IMR-90 (cell line): ENCODE data around the gene MRPL4. TPM values are rescaled to one million over a fixed set of nuclear protein-coding genes. Genes with fewer than 3 reads are reported as not detected.

Experiments
- ATAC-seq: fragments of 200-7000 bp; cut with Tn5 transposase; 2 replicates; pipeline ENCODE4 v1.9.1; 2020; ENCODE audit warnings: low read depth, mild to moderate bottlenecking, moderate library complexity
- BruUV-seq: library from RNA; stranded (reverse); fragments of 400-500 nt; replicated peaks from 2 replicates; lab custom pipeline; 2021; lab: Mats Ljungman, UMichigan
- CTCF ChIA-PET: fragments of 300-600 bp; formaldehyde crosslinking; extraction: SDS; loops from one replicate; lab custom pipeline; 2021; ENCODE audit warnings: antibody characterized with exemption; lab: Yijun Ruan, JAX
- POLR2A ChIA-PET: fragments of 300-600 bp; sonication (Branson Sonifier 250); formaldehyde crosslinking; loops from one replicate; lab custom pipeline; 2022; ENCODE audit warnings: antibody characterized with exemption; ENCODE audit not compliant: unreplicated experiment; lab: Charles Lee
- DNase-seq: peaks from one replicate; pipeline ENCODE4 v3.0.0; 2013
- H2AFZ ChIP-seq: replicated peaks from 2 replicates; pipeline ENCODE3; 2013; ENCODE audit warnings: low read length, mild to moderate bottlenecking; ENCODE audit not compliant: poor library complexity
- H2AK5ac ChIP-seq: 2 replicates; pipeline ENCODE4 v1.6.1; 2013; ENCODE audit warnings: low read depth, low read length, inconsistent platforms
- H2AK9ac ChIP-seq: replicated peaks from 2 replicates; pipeline ENCODE3; 2013; ENCODE audit warnings: mild to moderate bottlenecking, low read depth, low read length, moderate library complexity; ENCODE audit not compliant: poor library complexity
- H2BK120ac ChIP-seq: 2 replicates; pipeline ENCODE4 v1.6.1; 2013; ENCODE audit warnings: low read depth, low read length, inconsistent platforms
- H2BK15ac ChIP-seq: 3 replicates; pipeline ENCODE4 v1.6.1; 2013; ENCODE audit warnings: low read depth, low read length, inconsistent platforms
- H2BK20ac ChIP-seq: 2 replicates; pipeline ENCODE4 v1.6.1; 2013; ENCODE audit warnings: low read depth, mild to moderate bottlenecking, inconsistent platforms, low read length, moderate library complexity
- H2BK5ac ChIP-seq: 2 replicates; pipeline ENCODE4 v1.6.1; 2013; ENCODE audit warnings: mild to moderate bottlenecking, low read depth, low read length, inconsistent platforms; ENCODE audit not compliant: poor library complexity, severe bottlenecking
- H3K14ac ChIP-seq: replicated peaks from 2 replicates; pipeline ENCODE4 v1.6.1; 2013; ENCODE audit warnings: low read depth, low read length, inconsistent platforms
- H3K18ac ChIP-seq: 2 replicates; pipeline ENCODE4 v1.6.1; 2013; ENCODE audit warnings: low read depth, low read length, control low read depth
- H3K23ac ChIP-seq: 2 replicates; pipeline ENCODE4 v1.6.1; 2013; ENCODE audit warnings: low read depth, low read length, inconsistent platforms
- H3K27ac ChIP-seq: 2 replicates; pipeline ENCODE4 v1.5.1; 2013; ENCODE audit warnings: mild to moderate bottlenecking, control low read depth, low read length; ENCODE audit not compliant: insufficient read depth
- H3K27me3 ChIP-seq: 2 replicates; pipeline ENCODE4 v1.6.1; 2013; ENCODE audit warnings: low read length; ENCODE audit not compliant: control insufficient read depth, insufficient read depth
- H3K36me3 ChIP-seq: 2 replicates; pipeline ENCODE4 v1.6.1; 2013; ENCODE audit warnings: low read length, mixed read lengths; ENCODE audit not compliant: control insufficient read depth, insufficient read depth
- H3K4ac ChIP-seq: 2 replicates; pipeline ENCODE4 v1.6.1; 2013; ENCODE audit warnings: low read depth, low read length, inconsistent platforms
- H3K4me1 ChIP-seq: 2 replicates; pipeline ENCODE4 v1.6.1; 2013; ENCODE audit warnings: low read length, mixed read lengths; ENCODE audit not compliant: control insufficient read depth, insufficient read depth
- H3K4me2 ChIP-seq: 2 replicates; pipeline ENCODE4 v1.6.1; 2013; ENCODE audit warnings: low read depth, mild to moderate bottlenecking, control low read depth, low read length, moderate library complexity
- H3K4me3 ChIP-seq: 2 replicates; pipeline ENCODE4 v1.5.1; 2013; ENCODE audit warnings: low read depth, mild to moderate bottlenecking, control low read depth, low read length, moderate library complexity; ENCODE audit not compliant: insufficient read depth
- H3K56ac ChIP-seq: 2 replicates; pipeline ENCODE4 v1.6.1; 2013; ENCODE audit warnings: low read length, inconsistent platforms; ENCODE audit not compliant: insufficient read depth; ENCODE audit errors: extremely low read depth
- H3K79me1 ChIP-seq, 2 experiments: 2 replicates each; pipeline ENCODE4 v1.6.1; 2013; ENCODE audit warnings: low read length in 2 of 2, inconsistent platforms in 1 of 2, low read depth in 1 of 2
- H3K9ac ChIP-seq: 2 replicates; pipeline ENCODE4 v1.6.1; 2013; ENCODE audit warnings: low read depth, low read length, control low read depth
- H3K9me1 ChIP-seq: 2 replicates; pipeline ENCODE4 v1.6.1; 2013; ENCODE audit warnings: low read length, inconsistent platforms; ENCODE audit not compliant: insufficient read depth
- H3K9me3 ChIP-seq: 2 replicates; pipeline ENCODE4 v1.6.1; 2013; ENCODE audit warnings: low read length; ENCODE audit not compliant: control insufficient read depth, insufficient read depth
- H4K20me1 ChIP-seq: 2 replicates; pipeline ENCODE4 v1.6.1; 2013; ENCODE audit warnings: low read length, inconsistent platforms; ENCODE audit not compliant: insufficient read depth
- H4K5ac ChIP-seq: 2 replicates; pipeline ENCODE4 v1.6.1; 2013; ENCODE audit warnings: mild to moderate bottlenecking, low read depth, low read length, control low read depth
- H4K8ac ChIP-seq, 2 experiments: 2 replicates each; pipeline ENCODE4 v1.6.1; 2013; ENCODE audit warnings: low read depth in 2 of 2, low read length in 2 of 2, control low read depth in 1 of 2, inconsistent platforms in 1 of 2
- H4K91ac ChIP-seq: 2 replicates; pipeline ENCODE4 v1.6.1; 2013; ENCODE audit warnings: low read depth, low read length, inconsistent platforms; ENCODE audit not compliant: insufficient read depth
- FOS ChIP-seq: fragments of 150-350 bp; IDR thresholded peaks from 2 replicates; pipeline ENCODE4 v1.6.1; 2016; ENCODE audit warnings: low read depth, low read length
- MXI1 ChIP-seq: IDR thresholded peaks from 2 replicates; pipeline ENCODE4 v1.6.1; 2012; ENCODE audit warnings: low read depth, mild to moderate bottlenecking, low read length, moderate library complexity, borderline replicate concordance
- NFE2L2 ChIP-seq: fragments of 150-350 bp; IDR thresholded peaks from 2 replicates; pipeline ENCODE4 v1.6.1; 2016; ENCODE audit warnings: low read depth, mild to moderate bottlenecking, low read length
- RAD21 ChIP-seq: IDR thresholded peaks from 2 replicates; pipeline ENCODE4 v1.6.1; 2012; ENCODE audit warnings: low read length, improper control_type of control experiment
- WGBS, 2 experiments: methylation state at CpG; one replicate each; pipeline versions ENCODE4 v1.1.5 to v1.1.7; 2013; ENCODE audit warnings: missing lambda C conversion rate in 2 of 2; ENCODE audit not compliant: insufficient read length in 1 of 2; ENCODE audit errors: extremely low coverage in 2 of 2; 5-methylcytosine and 5-hydroxymethylcytosine counted together
- dilution Hi-C: fragments of 300-500 bp; cut with HindIII; formaldehyde crosslinking; loops from one replicate; pipeline ENCODE4 v1.14.3; 2018; ENCODE audit warnings: low sequenced_read_pairs; ENCODE audit not compliant: unreplicated experiment
- in situ Hi-C: fragments of 300-500 bp; cut with MboI; formaldehyde crosslinking; loops from 3 replicates; pipeline ENCODE4 v1.14.3; 2019; ENCODE audit warnings: low sequenced_read_pairs, inconsistent platforms, mixed read lengths
- intact Hi-C: fragments of 100-400 bp; cut with micrococcal nuclease; formaldehyde crosslinking; loops from 2 replicates; pipeline ENCODE4 v1.10.0; 2022
- polyA plus RNA-seq, 3 experiments: library from polyadenylated mRNA; depleted of rRNA; stranded (reverse); fragments of >200 nt; gene quantifications; 2 replicates each; pipeline ENCODE4 v1.2.3, GENCODE V29; 2012; ENCODE audit warnings: low replicate concordance in 1 of 3
- total RNA-seq: library from RNA; depleted of rRNA; stranded (reverse); fragments of >200 nt; gene quantifications from 2 replicates; pipeline ENCODE4 v1.2.3, GENCODE V29; 2012
- TF ChIP-seq, protein P1 (sequence below): fragments of 150-350 bp; IDR thresholded peaks from 2 replicates; pipeline ENCODE4 v1.6.1; 2016; ENCODE audit warnings: low read depth, mild to moderate bottlenecking, low read length, moderate library complexity, borderline replicate concordance
- TF ChIP-seq, protein P2 (sequence below): fragments of 150-350 bp; IDR thresholded peaks from 2 replicates; pipeline ENCODE4 v1.6.1; 2017; ENCODE audit warnings: mild to moderate bottlenecking, antibody characterized with exemption, low read length, low read depth

MRPL4 gene
- total and polyA plus RNA-seq, 2 of the 4 experiments (the other 2 are of a cell fraction): 32.8 to 108 TPM

DNA sequence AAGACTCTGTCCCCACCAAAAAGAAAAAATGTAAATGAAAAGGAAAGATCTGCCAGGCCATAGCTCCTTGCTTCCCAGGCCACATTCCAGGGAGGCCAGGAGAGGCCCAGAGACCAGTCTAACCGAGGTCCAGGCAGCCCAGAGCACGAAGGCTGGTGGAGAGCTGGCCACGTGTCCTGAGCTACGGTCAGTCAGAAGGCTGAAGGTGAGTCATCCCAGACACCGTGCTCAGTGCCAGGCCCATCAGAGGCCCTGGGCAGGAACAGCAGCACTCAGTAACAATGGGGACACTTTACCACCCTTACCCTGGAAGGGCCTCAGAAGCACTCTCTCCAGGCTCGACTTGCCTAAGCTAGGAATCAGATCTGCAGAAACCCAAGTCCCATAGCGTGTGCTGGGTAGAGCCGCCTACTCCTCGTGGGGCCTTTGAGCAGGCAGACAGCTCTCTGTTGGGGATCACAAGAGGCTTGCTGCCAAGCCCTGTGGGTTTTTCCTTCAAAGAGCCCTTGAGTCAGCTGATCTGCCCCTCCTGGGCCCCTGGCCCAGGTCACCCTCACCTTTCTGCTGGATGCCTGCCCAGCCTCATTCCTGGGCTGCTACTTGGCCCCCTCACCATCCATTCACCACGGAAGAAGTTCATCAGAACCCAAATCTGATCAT, 45.7 kb upstream of the MRPL4 start:
- Histone ChIP-seq H3K9ac (no peak overlapping the region), H3K4me3 (no peak overlapping the region), H2BK5ac (peak overlapping the region; percentile 59), H3K27me3 (no peaks in the 10 kb centered on the region), H3K9me1 (no peaks in the 10 kb centered on the region), H2AFZ (peak overlapping the region; percentile 78), H2BK20ac (no peak overlapping the region), H2BK15ac (no peak overlapping the region; the same call in 2 of the 3 replicates), H3K9me3 (peaks cover 4% of the 10 kb centered on the region; the same call in 1 of the 2 replicates), H3K4me2 (no peak overlapping the region), H4K20me1 (no peaks in the 10 kb centered on the region), H4K5ac (peak overlapping the region; percentile 31), H3K18ac (peak overlapping the region; percentile 2; the same call in 1 of the 2 replicates), H3K23ac (no peak overlapping the region), H3K4ac (peak overlapping the region; percentile 1; the same call in 1 of the 2 replicates), H2AK5ac (no peak overlapping the region; the same call in 1 of the 2 replicates), H4K91ac (no peak overlapping the region), H2BK120ac (peak overlapping the region; percentile 78), H3K4me1 (peaks cover 7% of the 10 kb centered on the region), H3K27ac (0 out of 2 replicates have a peak overlapping the region, but pooled peaks have one; percentile 5), H2AK9ac (peak overlapping the region; percentile 86), H3K14ac (no peak overlapping the region), H3K56ac (no peak overlapping the region), H4K8ac (peak overlapping the region in 1 of 2 experiments; percentile 12; a peak in 1 of 4 replicates), H3K36me3 (no peaks in the 10 kb centered on the region), H3K79me1 (no peaks in the 10 kb centered on the region)
- intact Hi-C loops: no loop called here
- in situ Hi-C loops: no loop called here
- TF ChIP-seq, protein P1, sequence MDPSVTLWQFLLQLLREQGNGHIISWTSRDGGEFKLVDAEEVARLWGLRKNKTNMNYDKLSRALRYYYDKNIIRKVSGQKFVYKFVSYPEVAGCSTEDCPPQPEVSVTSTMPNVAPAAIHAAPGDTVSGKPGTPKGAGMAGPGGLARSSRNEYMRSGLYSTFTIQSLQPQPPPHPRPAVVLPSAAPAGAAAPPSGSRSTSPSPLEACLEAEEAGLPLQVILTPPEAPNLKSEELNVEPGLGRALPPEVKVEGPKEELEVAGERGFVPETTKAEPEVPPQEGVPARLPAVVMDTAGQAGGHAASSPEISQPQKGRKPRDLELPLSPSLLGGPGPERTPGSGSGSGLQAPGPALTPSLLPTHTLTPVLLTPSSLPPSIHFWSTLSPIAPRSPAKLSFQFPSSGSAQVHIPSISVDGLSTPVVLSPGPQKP: no peak
- TF ChIP-seq NFE2L2: no peak
- TF ChIP-seq FOS: peak; percentile 51; the same call in 1 of the 2 replicates
- no peak for TF ChIP-seq RAD21
- TF ChIP-seq MXI1: no peak
- TF ChIP-seq, protein P2, sequence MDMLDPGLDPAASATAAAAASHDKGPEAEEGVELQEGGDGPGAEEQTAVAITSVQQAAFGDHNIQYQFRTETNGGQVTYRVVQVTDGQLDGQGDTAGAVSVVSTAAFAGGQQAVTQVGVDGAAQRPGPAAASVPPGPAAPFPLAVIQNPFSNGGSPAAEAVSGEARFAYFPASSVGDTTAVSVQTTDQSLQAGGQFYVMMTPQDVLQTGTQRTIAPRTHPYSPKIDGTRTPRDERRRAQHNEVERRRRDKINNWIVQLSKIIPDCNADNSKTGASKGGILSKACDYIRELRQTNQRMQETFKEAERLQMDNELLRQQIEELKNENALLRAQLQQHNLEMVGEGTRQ: peak; percentile 87
- POLR2A ChIA-PET: no interaction called here
- dilution Hi-C loops: no loop called here
- ATAC-seq: peak; percentile 80
- CTCF ChIA-PET: interaction anchor here (0.9 kb wide), 1 partner anchor 44 kb away, joined by 3 read pairs; no protein-coding TSS in a partner anchor
- 96% methylated on average over 3 of the region's 10 CpGs; no CpG with 5 or more reads in 1 of the 2 experiments for WGBS, 2 experiments
- DNase-seq: peak; percentile 66
- no TSS peak for BruUV-seq
